Stimulated activated CD4-positive, alpha-beta T cell treated with anti-CD3 and anti-CD28 coated beads, Interleukin-15, amount 100 ng/mL, for 1 hour (primary cell): ENCODE measurements around the gene BNIPL.
A peak's percentile ranks its signal among the peaks of the same experiment; 100 is the strongest.

Experiments used
- DNase-seq, 2 donors: peaks; one replicate each; pipeline ENCODE4 v3.0.0-alpha.2; 2020; ENCODE audit warnings: low read depth in 1 of 2, low spot score in 1 of 2

The BNIPL gene, protein sequence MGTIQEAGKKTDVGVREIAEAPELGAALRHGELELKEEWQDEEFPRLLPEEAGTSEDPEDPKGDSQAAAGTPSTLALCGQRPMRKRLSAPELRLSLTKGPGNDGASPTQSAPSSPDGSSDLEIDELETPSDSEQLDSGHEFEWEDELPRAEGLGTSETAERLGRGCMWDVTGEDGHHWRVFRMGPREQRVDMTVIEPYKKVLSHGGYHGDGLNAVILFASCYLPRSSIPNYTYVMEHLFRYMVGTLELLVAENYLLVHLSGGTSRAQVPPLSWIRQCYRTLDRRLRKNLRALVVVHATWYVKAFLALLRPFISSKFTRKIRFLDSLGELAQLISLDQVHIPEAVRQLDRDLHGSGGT

DNA sequence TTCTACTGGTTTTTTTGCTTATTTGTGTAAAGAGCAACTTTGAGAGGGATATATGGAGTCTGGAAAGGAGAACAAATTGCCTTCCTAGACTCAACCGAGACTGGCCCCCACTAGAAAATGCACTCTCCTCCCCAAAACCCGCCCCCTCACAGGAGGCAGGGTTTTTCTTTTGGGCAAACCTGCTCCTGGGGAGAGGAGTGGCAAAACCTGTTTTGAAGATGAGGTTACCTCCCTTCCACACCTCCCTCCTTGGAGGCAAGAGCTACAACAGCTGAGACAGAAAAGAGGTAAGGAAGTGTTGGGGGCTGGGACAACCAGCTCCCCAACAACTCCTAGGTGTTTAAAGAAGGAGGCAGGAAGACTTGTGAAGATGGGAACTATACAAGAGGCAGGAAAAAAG is at the start of gene BNIPL:
Gene BNIPL, plus strand, starts transcription at position 231 of the 400 bp plus-strand sequence. Its CDS starts 140 bp downstream, at position 371.
- no peak for DNase-seq

DNA sequence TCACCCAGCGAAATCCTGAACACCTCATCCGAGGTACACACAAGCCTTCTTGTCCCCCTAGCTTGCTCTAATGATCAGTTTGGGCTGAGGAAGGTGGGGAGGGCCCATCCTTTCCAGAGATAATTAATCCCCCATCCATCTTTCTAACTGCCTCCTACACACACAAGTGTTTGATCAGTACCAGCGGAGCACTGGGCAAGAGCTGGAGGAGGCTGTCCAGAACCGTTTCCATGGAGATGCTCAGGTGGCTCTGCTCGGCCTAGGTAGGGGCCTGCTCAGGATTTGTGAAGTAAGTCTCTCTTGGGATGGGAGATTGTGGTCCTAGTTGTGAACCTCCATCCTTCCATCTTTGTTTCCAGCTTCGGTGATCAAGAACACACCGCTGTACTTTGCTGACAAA is 48.5 kb upstream of the BNIPL start:
- DNase-seq, result no peak

DNA sequence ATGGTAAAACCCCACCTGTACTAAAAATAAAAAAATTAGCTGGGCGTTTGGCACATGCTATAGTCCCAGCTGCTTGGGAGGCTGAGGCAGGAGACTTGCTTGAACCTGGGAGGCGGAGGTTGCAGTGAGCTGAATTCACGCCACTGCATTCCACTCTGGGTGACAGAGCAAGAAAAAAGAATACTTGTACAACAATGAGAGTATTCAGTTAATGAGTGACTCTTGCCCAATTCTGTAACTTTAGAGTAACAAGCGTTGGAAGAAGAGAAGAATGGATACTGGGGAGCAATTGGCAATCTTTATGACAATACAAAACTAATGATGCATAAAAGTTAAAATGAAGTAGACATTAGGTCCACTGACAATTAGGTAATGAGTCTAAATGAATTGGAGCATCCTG is 43.8 kb upstream of the BNIPL start:
- no peak for DNase-seq

DNA sequence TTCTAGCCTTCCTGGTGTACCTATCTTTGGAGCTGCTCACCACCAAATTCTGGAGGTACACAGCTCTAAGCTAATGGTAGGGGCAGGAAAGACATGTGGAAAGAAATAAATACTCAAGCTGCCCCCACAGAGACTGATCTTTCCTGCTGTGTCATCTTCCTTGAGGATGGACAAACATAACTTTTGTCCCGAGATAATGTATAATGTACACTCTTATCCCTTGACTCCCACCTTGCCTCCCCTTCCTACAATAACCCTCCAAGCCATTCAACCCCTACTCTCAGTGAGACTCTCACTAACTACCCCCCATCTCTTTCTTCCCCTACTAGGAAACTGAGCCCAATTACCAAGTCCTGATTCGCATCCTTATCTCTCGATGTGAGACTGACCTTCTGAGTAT is 42.1 kb upstream of the BNIPL start:
- no peak for DNase-seq

DNA sequence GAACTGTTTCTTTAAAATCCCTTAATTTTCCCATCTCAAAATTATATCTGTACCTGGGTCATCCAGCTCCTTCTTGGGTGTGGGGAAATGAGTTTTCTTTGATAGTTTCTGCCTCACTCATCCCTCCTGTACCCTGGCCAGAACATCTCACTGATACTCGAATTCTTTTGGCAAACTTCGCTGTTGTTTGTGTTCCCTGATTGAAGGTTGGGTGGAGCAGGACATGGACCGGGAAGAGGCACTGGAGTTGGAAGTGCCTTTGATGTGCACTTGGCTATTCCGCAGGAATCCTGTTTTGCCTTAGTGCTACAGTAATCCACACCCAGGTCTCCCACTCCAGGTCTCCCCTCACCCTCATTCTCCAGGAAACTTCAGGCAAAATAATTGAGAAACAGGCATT is 40.9 kb upstream of the BNIPL start:
- no peak for DNase-seq

DNA sequence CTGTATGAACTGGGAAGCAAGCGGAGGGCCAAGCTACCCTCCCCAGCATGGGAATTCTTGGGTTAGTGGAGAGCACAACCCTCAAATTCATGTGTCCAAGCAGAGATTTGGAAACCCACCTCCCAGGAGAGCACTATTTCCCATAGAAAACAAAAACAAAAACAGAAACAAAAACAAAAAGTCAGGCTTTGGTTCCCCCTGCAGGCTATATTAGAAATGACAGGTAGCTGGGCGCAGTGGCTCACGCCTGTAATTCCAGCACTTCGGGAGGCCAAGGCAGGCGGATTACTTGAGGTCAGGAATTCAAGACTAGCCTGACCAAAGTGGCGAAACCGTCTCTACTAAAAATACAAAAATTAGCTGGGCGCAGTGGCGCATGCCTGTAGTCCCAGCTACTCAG is 40.5 kb upstream of the BNIPL start:
- no peak for DNase-seq

DNA sequence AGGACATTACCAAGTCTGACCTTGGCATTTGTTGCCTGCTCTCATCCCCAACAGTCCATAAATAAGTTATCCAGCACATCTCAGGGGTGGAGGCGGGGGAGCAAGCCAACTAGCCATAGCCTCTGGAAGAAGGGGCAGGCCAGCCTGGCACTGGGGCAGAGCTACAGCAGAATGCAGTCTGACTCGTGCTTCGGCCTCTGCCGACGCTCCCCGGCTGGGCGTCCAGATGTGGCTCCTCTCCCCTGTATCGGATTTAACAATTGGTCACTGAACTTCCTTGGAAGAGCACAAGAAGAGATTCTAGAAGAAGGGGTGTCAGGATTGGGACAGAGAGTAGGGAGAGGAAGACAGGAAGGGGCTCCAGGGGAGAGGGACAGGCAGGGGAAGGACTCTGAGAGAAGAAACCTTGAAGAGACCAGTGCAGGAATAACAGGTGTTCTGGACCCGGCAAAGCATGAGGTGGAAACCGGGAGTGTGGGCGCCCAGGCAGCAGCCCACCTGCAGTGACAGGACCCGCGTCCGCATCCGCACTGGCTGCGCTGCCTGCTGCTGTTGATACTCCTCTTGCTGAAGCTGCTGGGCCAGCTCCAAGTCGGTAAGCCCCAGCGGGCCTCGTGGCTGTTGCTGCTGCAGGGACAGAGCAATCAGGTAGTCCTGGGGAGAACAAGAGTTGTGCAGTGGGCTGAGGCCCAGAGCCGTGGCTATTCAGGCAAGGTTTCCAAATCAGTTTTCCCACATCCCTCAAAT is 39.1 kb upstream of the BNIPL start:
- DNase-seq, result no peak

DNA sequence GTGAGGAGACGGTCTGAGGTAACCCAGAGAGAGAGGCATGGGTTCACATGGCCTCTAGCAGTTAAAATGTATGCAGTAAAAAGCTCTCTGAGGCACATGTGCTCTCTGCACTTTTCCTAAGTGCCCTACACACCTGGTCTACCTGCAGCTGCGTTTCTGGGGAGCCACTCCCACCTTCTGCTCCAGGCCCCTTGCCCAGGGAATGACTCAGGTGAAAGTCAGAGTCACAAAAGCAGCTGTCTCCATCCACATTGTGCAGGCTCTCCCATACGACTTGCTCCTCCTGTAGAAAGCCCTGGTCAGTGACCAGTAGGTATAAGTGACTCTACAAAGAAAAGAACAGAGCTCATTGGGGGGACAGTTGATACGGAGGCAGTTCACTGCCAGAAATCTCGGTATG is 38.4 kb upstream of the BNIPL start:
- no peak for DNase-seq

DNA sequence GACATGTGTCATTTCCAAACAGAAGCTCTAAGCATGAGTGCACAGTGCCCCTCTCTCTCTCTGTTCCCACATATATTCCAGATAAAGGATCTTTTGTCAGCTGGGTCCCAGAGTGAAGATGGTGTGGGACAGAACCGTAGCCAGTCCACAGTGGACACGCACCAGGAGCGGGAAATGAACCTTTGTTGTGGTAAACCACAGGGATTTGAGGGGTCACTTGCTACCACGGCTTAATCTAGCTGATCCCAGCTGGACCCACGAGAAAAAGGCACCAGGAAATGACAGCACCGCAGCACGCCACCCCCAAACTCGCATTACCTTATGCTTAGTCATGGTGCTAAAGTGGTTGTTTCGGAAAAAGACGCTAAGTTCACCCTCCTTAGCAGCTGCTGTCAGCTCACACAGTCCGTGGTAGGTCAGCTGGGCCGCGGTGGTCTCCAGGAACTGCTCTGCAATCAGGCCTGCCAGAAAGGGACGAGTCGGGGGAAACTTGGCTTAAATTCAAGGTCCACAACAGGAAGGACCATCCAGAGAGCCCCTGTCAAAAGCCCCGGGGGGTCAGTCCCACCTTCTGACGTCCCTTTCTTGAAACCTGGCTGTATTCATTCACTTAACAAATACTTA is 37.2 kb upstream of the BNIPL start:
- DNase-seq, result no peak

DNA sequence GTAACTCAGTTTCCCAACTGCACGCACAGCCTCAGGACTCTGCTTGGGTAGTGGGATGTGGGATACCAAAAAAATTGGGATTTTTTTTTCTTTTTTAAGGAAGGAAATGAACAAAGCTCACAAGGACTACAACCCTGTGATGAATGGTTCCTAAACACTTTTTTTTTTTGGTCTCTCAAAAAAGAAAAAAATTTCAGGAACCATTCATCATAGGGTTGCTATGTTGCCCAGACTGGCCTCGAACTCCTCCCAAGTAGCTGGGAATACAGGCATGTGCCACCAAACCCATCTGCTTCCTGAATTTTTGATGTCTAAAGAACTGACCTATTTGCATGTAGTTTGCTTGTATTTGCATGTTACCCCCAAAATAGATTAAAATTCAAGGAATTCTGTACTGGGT is 36.5 kb upstream of the BNIPL start:
- no peak for DNase-seq

DNA sequence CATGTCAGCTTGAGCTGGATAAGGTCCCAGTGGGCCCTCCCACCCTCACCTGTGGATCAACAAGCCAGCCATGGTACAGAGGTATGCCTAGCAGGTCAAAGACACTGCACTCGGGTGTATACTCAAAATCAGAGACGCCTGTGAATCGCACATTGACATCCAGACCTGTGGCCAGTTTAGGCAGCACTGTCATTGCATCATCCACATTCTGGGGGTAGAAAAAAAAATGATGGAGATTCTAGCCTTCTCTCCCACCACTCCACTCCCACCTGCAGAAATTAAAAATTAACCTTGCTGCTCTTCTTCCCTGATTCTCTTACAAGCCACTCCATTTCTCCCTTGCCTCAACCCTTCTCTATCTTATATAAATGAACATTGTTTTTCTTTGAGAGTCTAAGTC is 36.0 kb upstream of the BNIPL start:
- no peak for DNase-seq

DNA sequence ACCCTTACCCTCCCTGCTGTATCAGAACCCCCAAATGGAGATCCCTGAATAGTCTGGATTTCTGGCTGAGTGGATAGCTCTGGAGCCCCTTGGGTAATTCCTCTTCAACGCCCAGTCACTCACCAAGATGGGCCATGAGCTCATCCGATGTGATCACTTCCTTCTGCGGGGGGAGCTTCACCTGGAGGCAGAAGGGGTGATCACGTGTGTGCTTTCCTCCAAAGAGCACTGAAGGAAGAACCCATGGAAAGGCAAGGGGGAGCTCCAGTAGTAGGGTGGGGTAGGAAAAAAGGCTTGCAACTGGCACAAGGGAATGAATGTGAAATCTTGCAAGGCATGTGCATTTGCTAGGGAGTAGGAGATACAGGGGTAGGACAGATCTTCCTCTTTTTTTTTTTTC is 34.8 kb upstream of the BNIPL start:
- DNase-seq, result no peak

DNA sequence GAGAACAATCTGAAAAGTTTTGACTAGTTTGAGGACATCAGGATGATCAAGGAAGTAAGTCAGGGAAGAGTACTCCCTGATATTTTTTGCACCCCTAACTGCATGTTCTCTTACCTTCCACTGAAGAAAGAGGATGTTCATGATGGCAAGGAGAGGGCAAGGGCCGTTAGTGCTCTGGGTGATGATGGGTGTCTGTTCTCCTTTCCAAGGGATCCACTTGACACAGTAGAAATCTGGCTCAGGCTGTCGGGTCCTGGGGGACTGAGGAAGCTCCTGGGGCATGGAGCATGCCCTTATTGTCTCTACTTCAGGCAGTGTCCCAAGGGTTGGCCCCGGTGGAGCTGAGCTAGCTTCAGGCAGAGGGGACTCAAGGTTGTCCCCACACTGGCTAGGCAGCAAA is 34.3 kb upstream of the BNIPL start:
- no peak for DNase-seq

DNA sequence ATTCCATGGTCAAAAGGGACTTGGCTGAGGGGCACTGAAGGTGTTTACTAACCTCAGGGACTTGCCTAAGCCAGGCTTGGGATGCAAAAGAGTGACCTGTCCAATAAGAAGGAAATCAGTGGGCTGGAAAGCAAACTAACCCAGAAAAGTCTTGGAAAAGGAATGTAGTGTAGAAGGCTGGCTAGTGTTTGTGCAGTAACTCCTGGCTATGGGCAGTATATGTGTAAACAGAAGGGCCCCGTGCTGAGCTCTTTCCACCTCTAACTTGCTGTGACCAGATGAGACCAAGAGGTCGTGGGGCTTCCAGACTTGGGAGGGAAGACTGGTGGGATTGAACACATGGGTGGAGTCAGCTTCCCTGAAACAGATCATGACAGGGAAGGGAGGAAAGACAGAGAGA is 33.8 kb upstream of the BNIPL start:
- no peak for DNase-seq

DNA sequence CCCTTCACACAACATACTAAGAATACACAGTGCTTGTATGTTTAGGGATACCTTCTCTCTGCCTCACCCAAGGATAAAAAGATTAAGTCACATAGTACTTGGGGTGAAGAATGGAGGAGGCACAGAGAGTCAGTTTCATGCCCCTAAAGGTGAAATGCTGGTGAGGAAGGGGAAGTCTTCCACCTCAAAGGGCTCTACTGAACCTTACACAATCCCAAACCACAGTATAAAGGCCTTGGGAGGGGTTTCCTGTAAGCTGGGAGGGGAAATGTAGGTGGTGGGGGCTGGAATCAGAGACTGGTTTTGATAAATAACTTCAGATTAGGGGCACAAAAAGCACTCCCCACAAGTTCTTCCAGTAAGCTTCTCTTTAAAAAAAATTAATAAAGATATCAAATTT is 33.2 kb upstream of the BNIPL start:
- no peak for DNase-seq

DNA sequence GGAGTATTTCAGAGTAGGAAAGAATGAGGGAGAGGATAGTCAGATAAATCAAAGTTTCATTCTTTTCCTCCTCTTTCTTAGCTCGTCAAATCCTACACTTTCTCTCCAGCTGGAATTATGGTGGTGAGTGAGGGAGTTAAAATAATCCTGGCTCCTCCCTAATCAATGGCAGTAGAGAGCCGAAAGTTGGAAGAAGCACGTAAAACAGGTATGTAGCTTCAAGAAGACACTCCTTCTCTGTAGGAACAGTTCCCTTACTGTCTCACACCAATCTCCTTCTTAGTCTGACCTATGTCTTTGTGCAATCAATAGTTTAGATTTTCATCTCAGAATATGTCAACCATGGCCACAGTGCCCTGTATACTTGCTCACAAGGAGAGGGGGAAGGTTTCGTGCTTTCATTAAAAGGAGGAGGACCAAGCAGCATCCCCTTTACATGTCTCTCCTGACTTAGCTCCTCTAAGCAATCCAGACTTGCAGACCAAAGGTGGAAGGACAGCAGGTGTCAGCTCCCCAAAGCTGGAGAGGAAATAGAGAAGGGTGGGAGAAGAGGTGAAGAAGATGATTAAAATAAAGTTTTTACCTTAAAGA is 30.6 kb upstream of the BNIPL start:
- DNase-seq, result no peak

DNA sequence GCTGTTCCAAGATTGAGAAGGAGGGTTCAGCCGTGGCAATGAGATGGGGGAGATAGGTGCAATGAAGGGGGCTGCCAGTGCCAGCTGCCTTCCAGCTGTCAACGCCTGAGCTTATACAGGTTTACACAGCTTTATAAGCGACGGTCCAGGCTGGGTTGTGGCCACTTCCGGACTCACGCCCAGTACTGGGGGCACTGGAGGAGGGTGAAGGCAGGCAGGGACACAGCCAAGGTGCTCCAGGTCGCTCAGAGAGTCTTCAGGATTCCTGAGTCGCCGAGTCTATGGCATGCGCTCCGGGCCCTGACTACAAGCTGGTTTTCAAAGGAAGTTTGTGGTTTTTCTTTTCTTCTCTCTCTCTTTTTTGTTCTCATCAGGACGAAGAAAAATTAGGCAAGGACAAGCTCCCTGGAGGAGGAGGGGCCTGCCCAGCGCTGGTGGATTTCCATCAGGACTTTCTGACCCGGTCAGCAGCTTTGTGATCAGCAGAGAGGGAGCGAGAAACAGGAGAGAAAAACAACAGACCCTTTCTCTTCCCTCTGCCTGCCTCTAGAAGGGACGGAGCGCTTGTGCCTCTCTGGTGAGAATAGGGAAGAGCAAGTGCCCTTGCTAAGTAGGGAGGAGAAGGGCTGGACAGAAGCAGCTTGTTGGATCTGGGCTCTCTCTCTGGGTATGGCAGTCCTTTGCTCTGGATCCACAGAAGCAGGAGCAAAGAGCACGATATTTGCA is 29.9 kb upstream of the BNIPL start, which contains the start of gene MINDY1:
Gene MINDY1, minus strand, starts transcription at position 576 of the 726 bp plus-strand sequence. CDS start 4,285 bp downstream, outside the sequence.
- DNase-seq, result no peak

DNA sequence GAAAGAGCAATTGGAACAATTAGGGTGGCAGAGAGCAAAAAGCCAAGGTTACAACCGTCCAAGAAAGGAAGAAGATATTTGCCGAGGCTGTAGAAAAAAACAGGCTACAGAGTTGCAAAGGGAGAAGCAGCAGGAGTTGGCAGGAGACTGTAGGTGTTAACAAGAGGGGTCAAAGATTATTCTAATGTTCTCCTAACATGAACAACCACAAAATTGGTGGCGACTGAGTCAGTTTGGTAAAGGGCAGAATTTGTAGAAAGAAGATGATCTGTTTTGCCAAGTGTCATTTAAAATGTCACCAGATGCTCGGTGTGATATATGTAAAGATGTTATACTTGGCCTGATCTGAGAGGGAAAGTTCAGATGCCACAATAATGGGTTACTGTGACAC is 28.5 kb upstream of the BNIPL start:
- no peak for DNase-seq

DNA sequence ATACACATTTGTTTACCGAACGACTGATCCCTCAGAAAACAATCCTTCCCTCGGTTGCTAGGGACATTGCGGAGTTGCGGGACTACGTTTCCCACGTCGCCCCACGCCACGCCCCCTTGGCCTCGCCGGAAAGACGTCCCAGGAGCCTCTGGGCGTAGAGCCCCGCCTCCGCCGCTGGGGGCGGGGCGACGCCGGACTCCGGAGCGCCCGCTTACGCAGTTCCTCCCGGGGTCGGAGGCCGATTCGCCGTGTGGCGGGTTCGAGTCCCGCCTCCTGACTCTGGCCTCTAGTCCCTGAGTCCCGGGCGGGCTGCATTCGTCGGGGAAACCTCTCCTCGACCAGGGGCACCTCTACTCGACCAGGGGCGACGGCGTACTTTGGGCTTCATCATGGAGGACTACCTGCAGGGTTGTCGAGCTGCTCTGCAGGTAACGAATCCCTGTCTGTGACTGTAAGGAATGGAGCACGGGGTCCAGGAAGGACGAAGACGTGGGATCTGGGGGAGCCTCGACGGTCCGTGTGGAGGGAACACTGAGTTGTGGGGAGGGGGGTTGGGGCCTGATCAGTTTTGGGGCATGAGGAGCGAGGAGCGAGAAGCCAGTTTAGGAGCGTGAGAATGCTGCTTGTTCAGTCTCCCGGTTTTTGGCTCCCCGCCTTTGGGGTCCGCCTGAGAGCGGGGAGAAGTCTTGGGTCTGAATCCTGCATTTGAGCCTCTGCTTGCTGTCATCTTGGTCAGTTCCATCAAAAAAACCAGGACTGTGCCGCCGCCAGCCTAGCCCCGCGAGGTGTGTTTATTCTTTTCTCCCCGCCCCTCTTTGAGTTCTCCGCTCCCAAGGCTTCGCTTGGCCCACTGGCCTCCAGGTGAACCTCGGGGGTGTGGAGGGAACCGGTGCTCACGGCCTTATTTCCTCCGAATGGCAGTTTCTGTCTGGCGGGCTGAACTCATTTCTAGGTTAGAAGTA is 27.9 kb upstream of the BNIPL start, which contains the start of gene PRUNE1:
Gene PRUNE1, plus strand, starts transcription at position 206 of the 962 bp plus-strand sequence. Its CDS starts 184 bp downstream, at position 390.
- peak; percentile 92 to 96 for DNase-seq

DNA sequence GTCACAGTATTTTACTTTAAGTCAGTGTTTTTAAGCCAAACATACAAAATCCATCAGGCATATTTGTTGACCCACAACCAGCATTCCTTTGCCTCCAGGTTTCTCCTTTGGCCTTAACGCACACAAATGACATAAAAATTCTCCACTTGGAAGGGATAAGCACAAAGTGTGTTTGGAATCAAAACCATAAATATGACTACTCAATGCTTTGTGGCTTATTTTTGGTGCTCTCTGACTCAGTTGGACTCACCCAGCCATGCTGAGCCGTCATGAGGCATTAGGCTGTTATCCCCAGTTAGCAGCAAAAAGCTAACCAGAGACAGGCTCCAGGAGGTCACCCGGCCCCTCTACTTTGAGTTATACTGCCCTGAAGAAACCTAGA is 27.2 kb upstream of the BNIPL start:
- no peak for DNase-seq
